ENCODE results near the gene NGDN.
"Not testable (repeated sequence)": the region's sequence is repeated elsewhere in the genome, so short reads cannot be mapped to it uniquely, and the experiment has no call there.

The NGDN gene, protein sequence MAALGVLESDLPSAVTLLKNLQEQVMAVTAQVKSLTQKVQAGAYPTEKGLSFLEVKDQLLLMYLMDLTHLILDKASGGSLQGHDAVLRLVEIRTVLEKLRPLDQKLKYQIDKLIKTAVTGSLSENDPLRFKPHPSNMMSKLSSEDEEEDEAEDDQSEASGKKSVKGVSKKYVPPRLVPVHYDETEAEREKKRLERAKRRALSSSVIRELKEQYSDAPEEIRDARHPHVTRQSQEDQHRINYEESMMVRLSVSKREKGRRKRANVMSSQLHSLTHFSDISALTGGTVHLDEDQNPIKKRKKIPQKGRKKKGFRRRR

GRCh38 chr14:23469127-23469905, at the start of gene NGDN:
NGDN (plus strand) TSS chr14:23469703; CDS start chr14:23469716, 13 bp downstream.
- peak; percentile 87 for DNase-seq

GRCh38 chr14:23421594-23421993, 47.9 kb upstream of the NGDN start:
- DNase-seq, result no peak

- no peak for DNase-seq
These were observed 45.8 kb upstream of the NGDN start for GRCh38 chr14:23423657-23424056.

DNA sequence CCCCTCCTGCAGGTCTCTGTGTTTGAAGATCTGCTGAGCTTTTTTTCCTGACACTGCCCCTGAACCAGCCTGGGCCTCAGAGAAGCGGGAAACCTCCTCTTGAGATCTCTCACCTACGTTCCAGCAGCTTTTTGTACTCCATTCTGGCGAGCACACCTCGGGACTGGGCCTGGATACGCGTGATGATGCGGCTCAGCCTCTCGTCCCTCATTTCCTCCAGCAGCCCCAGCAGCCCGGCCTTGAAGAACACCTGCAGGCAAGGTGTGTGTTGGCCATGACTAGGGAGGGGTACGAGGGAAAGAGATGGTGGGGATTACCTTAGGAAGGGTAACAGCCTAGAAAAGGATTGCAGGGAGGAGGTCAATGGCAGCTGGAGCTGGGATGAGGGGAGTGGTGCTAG, 44.3 kb upstream of the NGDN start:
- DNase-seq, result no peak

GRCh38 chr14:23425798-23426197, 43.7 kb upstream of the NGDN start:
- not testable (repeated sequence) for DNase-seq

- no peak for DNase-seq
These were observed 40.6 kb upstream of the NGDN start for GRCh38 chr14:23428686-23429495.

DNA sequence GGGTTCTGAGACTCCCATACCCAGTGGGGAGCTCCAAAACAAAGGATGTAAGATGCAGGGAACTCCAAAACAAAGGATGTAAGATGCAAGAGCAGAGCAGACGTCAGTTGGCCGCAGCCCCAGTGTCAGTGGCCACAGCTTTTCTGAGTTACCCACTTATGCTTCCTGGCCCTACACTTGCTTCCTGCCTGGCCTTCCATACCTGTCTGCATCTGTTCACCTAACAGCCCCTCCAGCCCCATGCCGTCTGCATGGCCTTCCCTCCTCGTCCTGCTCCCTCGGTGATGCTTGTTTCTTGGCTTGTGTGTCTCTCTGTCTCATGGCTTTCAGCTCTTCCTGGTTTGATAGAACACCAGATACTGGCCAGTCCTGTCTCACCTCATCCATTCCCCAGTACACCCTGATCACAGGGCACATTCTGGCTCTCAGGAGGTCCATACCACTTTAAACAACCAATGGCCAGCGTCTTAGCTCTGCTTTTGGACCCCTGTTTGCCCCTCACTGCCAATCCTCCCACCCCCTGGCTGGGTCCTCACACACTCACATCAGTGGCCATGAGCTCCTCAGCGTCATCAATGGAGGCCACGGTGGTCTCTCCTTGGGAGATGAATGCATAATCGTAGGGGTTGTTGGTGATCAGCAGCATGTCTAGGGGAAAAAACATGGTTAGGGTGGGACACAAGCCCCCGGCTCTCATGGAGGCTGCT, 39.3 kb upstream of the NGDN start:
- no peak for DNase-seq

DNA sequence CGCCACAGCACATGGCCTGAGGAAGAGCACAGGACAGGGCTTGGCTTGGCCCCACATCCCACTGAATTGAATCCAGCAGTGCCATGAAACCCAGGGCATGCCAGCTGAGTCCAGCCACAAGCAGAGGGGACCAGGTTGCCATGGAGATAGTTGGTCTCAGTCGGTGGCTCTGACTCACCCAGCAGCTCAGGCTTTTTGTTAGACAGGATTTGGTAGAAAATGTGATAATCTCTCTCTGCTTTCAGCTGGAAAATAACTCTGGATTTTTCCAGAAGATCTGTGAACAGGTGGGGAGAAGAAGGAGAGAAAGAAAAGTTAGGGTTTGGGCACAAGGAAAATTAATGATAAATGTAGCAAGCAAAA, 38.8 kb upstream of the NGDN start:
- no peak for DNase-seq

GRCh38 chr14:23431486-23431885, 38.0 kb upstream of the NGDN start:
- no peak for DNase-seq

DNA sequence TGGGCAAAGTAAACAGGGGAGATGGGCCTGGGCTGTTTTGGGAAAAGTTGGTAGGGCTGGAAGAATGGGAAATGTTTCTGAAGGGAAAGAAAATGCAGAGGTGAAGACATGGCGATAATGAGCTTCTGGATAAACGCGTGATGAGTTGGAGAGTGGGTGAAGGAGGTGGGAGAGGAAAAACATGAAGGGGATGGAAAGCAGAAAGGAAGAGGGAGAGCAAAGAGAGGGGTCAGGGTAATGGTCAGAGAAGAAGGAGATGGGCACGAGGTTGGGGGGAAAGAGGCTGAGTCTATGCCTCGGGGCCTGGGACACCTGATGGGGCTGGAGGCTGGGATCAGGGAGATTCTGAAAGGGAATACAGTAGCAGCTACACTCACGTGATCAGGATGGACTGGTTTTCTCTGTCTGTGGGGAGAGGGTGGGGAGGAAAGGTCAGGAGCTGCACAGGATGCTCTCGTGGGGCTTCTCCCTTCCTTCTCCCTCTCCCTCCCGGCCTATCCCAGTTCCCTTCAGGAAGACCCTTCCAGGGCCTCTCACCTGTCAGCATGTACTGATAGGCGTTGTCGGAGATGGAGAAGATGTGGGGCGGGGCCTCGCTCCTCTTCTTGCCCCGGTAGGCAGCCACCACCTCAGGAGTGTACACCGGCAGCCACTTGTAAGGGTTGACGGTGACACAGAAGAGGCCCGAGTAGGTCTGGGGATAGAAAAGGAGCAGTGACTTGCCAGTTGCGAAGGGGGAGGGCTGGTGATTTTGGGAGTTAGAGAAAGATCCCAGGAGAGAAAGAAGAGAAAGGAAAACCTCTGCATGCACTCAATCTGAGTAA, 37.2 kb upstream of the NGDN start:
- no peak for DNase-seq

DNA sequence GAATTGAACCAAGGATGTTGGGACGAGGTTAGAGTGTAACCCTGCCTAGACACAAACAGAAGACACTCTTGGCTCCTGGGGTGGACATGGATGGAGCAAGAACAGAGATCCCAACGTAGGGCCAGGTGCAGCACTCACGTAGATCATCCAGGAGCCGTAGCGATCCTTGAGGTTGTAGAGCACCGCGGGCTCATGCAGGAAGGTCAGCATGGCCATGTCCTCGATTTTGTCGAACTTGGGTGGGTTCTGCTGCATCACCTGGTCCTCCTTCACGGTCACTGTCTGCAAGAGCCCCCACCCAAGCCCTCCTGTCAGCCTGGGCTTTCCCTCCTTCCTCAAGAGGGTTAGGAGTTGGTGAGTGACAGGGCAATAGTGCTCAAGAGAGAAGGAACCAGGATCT, 36.6 kb upstream of the NGDN start:
- DNase-seq, result no peak

GRCh38 chr14:23433457-23433856, 36.0 kb upstream of the NGDN start:
- DNase-seq, result no peak

GRCh38 chr14:23434488-23435222, 34.8 kb upstream of the NGDN start:
- no peak for DNase-seq

DNA sequence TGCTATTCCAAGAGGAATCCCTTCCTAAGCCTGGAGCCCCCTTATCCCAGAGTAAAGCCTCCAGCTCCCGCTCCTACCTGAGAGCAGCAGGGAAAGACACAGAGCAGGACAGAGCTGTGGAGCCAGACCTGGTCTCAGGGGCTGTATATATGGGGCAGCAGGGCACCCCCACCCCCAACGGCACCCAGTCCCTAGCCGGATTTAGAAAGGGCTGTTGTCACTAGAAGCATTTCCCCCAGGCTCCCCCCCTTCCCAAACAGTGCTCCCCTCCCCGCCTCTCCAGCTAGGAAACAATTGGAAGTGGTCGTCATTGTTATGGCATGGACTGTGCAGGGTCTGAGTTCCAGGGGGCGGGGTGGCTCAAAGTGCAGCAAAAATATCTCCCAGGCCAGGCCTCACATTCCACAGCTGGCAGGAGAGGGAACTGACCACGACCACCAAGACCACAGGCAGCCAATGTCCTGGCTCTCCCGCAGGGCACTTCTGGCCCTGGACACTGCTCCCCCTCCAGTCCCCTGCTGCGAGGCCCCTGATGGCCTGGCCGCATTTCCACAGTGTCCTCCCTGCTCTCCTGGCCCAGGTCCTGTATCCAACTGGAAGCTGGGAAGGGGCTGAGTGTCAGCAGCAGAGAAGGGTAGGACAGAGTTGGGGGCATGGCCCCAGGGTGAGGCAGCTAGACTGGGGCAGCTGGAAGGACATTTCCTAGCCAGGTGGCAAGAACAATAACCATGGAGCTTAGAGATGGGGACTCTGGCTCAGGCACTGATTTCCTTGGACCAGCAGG, 33.8 kb upstream of the NGDN start, which contains the start of gene MYH7:
MYH7 (minus strand) TSS at position 118 of the 784 bp plus-strand sequence. CDS start 1,928 bp downstream, outside the sequence.
- DNase-seq, result no peak

- DNase-seq, result no peak
These were observed 33.0 kb upstream of the NGDN start for GRCh38 chr14:23436327-23437132.

DNA sequence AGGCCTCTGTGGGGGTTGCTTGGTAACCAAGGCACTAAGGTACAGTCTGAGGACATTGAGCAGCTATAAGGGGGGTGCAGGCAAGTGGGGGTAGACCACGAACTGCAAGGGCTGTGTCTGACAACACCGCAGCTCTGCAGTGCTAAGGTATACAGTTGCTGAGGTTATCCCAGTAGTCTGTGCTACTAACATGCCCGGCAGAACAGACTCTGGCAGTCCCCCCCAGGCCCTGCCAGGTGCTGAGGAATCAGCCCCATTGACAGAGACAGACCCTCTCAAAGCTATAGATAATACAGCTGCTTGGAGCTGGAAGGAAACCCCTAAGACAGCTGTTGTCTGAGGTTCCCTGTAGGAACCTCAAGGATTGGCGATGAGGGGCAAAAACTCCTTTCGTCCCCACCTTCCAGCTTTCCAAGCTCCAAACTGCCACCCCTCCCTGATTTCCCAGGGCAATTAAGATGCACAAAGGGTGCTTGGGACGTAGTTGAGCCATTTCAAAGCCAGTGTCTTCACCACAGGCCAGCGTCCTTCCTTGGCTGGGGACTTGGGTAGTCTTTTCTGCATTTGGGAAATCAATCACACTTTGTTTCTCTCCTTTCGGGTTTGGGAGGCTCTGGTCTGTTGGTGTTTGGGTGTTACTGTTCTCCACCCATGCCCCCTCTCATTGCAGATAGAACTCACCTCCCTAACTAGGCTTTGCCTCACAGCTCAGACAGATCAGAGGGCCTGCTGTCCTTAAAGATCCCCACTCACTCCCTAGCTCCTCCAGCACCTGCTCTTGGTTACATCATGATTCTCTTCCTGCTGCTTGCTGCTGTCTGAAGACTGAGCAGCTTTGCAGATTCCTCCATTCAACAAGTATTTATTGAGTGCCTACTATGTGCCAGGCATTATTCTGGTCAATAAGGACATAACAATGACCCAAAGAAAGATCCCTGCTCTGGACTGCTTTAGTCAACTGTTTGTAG, 32.1 kb upstream of the NGDN start:
- DNase-seq, result no peak

DNA sequence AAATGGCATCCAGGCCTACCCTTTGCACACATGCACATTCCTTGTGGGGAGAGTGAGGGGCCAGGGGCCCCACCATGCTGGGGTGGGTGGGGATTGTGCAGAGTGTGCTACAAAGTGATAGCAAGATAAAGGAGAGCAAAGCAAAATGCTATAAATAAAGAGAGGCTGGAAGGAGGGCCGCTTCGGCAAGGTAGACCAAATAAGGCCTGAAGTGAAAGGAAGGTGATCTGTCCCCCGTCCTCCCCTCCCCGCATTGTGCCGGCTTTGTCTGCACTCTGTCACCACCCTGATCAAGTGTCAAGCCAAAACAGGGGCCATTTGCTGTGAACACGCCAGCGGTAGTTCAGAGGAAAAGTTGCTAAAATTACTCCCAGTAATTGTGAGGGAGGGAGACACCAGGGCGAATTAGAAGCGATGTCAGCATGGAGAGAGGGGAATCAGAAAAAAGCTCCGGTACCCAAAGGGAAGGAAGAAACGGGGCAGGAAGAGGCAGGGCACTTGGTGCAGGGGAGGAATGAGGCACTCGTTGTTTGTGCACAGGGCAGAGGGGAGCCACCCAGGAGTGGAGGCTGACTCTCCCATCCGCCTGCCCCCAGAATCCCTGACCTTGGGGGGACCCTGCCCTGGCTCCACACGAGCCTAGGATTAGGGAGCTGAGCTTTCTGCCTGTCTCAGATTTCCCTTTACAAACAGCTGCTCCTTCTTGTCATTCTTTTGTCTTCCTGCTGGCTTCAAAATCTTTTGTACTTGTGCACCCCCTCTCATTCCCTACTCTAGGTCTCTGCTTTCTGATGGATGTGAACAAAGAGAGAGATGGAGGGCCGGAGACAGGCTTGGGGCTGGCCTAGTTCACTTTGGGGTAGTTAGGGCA, 31.2 kb upstream of the NGDN start:
- DNase-seq, result no peak

All from activated T-cell treated with anti-CD3 and anti-CD28 coated beads for 4 hours (primary cell).